VCaP (cell line): ENCODE data around the gene NECTIN4.
A peak's percentile ranks its signal among the peaks of the same experiment; 100 is the strongest.
"Not testable (repeated sequence)": the region's sequence is repeated elsewhere in the genome, so short reads cannot be mapped to it uniquely, and the experiment has no call there.

Experiments
- H3K27ac ChIP-seq: fragments of 450-650 bp; 2 replicates; pipeline ENCODE4 v1.5.1; 2017
- CTCF ChIP-seq: fragments of 450-650 bp; conservative IDR thresholded peaks from 2 replicates; pipeline ENCODE4 v1.5.1; 2017; ENCODE audit warnings: mild to moderate bottlenecking, moderate library complexity

The NECTIN4 gene

GRCh38 chr1:161117759-161118581, 28.6 kb upstream of the NECTIN4 start, which contains the start of the genes NIT1 and PFDN2:
Gene NIT1, plus strand, starts transcription at chr1:161118105. Its CDS starts 72 bp downstream, at chr1:161118177.
Gene PFDN2, minus strand, starts transcription at chr1:161118037. Its CDS starts 11 bp downstream, at chr1:161118026.
- H3K27ac ChIP-seq: peak within 1 kb of the TSS; percentile 87
- no peak for TF ChIP-seq CTCF

- H3K27ac ChIP-seq: not testable (repeated sequence)
Measured at GRCh38 chr1:161115961-161116360, 26.6 kb upstream of the NECTIN4 start.

- no peak overlapping the region for H3K27ac ChIP-seq
- no peak for TF ChIP-seq CTCF
Measured at GRCh38 chr1:161115132-161115711, 25.9 kb upstream of the NECTIN4 start.

- no peak for TF ChIP-seq CTCF
- H3K27ac ChIP-seq: no peak overlapping the region
Measured at GRCh38 chr1:161114556-161114955, 25.2 kb upstream of the NECTIN4 start.

- no peak for TF ChIP-seq CTCF
- H3K27ac ChIP-seq: no peak overlapping the region
Measured at GRCh38 chr1:161113915-161114314, 24.6 kb upstream of the NECTIN4 start.

- TF ChIP-seq CTCF: no peak
- H3K27ac ChIP-seq: no peak overlapping the region
Measured at GRCh38 chr1:161111527-161111926, 22.2 kb upstream of the NECTIN4 start.

- H3K27ac ChIP-seq: no peak overlapping the region
Measured at GRCh38 chr1:161111117-161111516, 21.8 kb upstream of the NECTIN4 start.

More at GRCh38 chr1:161111117-161111516, 21.8 kb upstream of the NECTIN4 start:
- TF ChIP-seq CTCF: no peak
